DMS79 treated with DMSO at 0.1 percent for 48 hours (cell line): ENCODE results near the gene ADPGK.

ENCODE experiments used
- DNase-seq: peaks from one replicate; lab custom pipeline; 2025; lab: John Stamatoyannopoulos, UW

The ADPGK gene

GRCh38 chr15:72790302-72790910 lies 6.8 kb upstream of the ADPGK start:
- no peak for DNase-seq

- no peak for DNase-seq
Measured at GRCh38 chr15:72787526-72787925, 4.0 kb upstream of the ADPGK start.

DNA sequence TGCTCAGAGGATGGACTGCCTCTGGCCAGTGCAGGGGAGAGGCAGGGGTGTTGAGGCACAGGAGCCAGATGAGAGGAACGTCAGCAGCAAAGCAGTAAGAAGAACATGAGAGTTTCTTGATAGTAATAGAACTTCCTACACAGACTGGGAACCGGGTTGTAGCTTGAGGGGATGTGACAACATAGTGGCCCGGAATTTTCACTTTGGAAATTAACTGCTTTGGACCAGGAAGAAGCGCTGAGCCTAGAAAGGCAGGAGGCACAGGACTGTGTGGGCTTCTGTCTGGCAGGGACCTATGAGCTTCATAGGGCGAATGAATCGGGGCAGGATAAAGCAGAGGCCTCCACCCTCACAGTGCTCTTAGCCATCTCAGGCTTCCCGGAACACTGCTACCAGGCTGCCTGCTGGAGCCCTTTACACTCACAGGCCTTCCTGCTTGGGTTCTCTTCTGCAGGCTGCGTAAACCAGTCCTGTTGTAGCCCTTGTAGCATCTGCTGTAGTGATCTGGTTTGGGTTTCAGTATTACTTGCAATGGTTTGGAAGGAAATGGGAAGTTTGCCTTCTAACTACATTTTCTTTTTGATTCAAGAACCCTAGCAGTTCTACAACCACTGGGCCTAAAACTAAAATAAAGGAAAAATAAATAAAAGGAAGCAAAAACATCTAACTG lies 3.3 kb upstream of the ADPGK start:
- no peak for DNase-seq

GRCh38 chr15:72786242-72786641 lies 2.7 kb upstream of the ADPGK start:
- DNase-seq = no peak

DNA sequence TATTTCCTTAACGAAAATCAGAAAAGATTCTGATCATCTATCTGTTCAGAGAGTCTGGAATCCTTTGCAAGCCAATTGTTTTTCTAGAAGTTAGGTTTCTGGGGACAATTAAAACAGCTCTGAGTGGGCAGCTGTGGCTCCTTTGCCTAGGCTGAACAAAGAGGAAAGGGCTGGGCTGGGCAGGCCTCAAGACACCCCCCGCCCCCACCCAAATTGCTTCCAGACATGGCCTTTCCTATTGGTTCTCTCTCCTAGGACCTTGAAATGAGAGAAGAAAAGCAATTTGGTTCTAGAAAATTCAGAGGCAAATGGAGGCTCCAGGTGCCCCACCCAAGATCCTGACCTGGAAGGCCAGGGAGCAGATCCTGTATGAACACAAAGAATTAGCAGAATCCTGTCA lies 2.3 kb upstream of the ADPGK start:
- no peak for DNase-seq

DNA sequence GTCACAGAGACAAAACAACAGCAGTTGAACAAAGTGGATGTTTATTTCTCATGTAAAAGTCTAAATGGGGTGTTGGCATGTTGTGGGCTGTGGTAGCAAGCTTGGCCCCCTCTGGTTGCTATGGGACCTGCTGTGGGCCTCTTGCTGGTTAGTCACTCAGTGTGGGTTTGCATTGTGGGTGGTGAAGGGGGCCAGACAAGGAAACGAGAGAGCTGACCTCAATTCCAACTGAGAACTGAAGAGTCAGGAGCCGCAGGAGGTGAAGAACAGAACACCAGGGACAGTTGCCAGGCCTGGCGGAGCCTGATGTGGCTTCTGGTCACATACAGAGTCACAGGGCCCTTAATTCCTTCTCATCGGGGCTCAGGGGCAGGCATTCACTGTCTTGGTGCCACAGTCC lies 1.9 kb upstream of the ADPGK start:
- DNase-seq = no peak

DNA sequence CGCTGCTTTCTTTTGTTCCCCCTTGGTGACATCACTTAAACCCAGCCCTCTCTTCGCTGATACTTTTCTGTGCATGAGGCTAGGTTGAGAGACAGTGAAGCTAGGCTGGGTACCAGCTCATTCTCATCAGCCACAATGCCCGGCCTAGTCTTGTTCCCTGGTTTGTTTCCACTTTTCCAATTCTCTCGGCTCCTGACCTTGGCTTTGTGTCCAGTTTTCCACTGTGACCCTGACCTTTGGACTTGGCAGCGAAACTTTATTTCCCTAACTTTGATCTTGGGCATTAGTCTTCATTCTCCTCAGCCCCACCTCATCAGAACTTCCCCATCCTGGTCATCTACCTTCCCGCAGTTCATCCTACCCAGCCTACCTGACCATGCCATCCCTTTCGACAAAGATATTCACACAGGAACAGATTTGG lies 908 bp upstream of the ADPGK start:
- no peak for DNase-seq

DNA sequence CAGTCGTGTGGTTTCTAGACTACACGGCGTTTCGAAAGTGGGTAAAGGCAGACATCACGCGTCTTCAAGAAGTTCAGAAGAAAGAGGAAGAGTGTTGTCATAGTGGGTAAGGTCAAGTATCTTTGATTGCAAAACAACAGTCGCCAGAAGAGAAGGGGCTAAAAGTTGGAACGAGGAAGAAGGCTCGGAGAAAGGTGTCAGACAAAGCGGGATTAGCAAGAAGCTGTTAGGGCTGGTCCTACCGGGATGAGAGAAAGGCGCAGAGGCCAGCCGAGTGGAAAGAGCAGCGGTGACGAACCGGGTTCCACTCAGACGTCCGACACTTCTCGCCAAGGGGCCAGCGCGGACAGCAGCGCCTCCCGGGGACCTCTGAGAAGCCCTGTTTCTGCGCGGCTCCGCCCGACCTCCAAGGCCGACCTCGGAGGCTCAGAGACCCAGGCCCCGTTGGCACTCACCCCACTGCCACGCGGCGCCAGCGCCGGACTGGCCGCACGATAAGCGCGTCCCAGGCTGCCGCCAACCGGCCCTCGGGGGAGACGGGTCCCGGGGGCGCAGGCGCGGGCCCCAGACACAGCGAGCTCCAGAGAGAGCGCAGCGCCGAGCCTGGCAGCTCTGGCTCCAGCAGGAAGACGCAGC lies 436 bp downstream of the ADPGK start:
- no peak for DNase-seq

GRCh38 chr15:72782274-72783003 lies 1.1 kb downstream of the ADPGK start:
- no peak for DNase-seq

DNA sequence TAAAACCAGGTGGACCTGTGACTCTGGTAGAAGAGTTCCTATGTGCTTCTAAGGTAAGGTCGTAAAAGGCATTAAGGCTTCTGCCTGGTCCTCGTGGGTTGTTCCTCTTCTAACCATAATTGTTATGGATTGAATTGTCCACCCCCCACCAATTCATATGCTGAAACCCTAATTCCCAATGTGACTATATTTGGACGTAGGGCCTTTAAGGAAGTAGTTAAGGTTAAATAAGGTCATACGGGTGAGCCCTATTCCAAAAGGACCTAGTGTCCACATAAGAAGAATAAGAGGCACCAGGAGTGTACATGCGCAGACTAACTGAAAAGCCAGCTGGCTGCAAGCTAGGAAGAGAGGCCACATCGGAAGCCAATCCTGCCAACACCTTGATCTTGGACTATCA lies 1.9 kb downstream of the ADPGK start:
- DNase-seq = no peak

DNA sequence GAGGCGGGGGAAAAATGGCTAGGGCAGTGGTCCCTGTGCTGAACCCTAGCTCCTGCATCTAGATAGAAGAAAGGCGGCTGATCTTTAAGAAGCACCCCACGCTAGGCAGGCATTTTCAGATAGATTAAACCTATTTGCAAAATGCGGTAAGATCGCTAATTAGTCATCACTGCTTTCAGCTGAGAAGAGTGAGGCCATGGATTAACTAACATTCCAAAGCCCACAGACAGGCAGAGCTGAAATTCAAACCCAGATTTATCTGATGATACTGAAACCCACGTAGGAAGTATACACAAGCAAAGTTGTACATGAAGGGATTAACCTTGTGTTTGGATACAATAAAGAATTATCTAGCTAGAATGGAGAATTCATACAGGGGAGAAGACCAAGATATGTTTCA lies 4.8 kb downstream of the ADPGK start:
- no peak for DNase-seq

- DNase-seq = no peak
Measured at GRCh38 chr15:72774696-72775383, 8.7 kb downstream of the ADPGK start.

DNA sequence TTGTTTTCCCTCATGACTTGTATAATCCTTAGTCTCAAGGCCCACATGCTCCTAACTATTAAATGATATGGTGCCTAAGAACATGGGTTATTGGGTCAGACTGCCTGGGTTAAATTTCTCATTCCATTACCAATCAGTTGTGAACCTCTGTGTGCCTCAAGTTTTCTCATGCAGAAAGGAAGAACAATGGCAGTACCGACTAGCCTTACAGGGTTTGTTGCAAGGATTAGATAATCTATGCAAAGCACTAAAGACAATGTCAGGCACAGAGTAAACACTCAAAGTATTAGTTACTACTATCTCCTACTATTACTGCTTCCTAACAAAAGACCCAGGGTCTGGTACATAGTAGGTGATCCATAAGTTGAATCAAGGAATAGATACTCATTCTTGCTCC lies 12.2 kb downstream of the ADPGK start:
- no peak for DNase-seq

GRCh38 chr15:72770673-72771328 lies 12.8 kb downstream of the ADPGK start:
- no peak for DNase-seq

DNA sequence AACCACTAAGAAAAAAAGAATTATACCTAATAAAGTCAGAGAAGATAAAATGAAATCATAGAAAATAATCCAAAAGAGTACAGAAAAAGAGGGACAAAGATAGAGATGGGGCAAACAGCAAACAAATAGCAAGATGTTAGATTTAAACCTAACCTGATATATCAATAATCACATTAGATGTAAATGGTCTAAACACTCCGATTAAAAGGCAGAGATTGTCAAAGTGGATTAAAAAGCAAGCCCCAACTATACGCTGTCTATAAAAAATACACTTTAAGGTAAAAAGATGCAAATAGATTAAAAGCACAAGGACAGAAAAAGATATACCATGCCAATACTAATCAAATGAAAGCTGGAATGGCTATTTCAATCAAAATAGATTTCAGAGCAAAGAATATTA lies 16.8 kb downstream of the ADPGK start:
- DNase-seq = no peak

DNA sequence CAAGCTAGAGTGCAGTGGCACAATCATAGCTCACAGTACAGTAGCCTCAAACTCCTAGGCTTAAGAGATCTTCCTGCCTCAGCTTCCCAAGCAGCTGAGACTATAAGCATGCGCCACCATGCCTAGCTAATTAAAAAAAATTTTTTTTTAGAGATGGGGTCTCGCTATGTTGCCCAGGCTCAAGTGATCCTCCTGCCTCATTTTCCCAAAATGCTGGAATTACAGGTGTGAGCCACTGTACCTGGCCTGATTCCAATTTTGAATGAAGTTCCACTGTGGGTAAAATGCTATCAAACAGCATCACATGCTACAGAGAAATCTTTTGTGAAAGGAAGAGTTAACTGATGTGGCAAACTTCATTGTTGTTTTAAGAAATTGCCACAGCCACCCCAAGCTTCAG lies 17.5 kb downstream of the ADPGK start:
- no peak for DNase-seq

GRCh38 chr15:72764656-72765055 lies 18.9 kb downstream of the ADPGK start:
- DNase-seq = no peak

DNA sequence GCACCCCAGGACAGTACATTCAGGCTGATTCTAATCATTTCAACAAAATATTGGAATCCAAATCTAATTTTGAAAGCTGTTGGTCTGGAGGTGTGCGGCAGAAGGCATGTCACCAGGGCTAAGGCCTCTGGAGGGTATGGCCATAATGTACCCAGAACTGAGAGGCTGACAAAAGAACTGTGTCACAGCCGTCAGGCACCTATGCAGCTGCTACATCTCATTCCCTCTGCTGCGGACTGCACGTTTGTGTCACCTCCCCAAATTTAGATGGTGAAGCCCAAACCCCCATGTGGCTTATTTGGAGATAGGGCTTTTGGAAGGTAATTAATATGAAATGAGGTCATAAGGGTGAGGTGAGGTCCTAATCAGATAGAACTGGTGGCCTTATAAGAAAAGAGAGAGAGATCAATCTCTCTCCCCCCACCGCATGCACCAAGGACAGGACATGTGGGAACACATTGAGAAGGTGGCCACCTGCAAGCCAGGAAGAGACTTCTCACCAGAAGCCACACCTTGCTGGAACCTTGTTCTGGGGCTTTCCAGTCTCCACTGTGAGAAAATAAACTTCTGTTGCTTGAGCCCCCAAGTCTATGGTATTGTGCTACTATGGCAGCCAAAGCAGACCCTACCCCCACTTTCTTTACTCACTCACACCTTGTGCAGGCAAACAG lies 22.8 kb downstream of the ADPGK start:
- DNase-seq = no peak

DNA sequence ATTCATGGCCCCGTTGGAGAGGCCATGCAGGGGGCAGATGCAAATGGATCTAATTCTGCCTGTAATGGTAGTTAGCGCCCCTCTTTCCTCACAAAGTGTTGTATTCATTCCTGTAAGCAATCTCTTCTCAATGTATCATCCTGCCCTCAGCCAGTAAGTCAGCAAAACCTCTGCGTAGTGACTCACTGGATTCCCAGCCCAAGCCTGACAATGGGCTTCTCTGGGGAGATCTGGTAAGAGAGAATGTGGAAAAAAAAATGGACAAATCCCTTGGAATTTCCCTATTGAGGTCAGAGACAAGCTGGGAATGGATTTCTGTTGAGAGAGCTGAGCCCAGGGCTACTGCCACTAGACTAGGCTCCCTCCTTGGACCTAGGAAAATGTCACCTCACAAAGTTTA lies 25.4 kb downstream of the ADPGK start:
- no peak for DNase-seq

- DNase-seq = no peak
Measured at GRCh38 chr15:72754096-72754495, 29.5 kb downstream of the ADPGK start.

DNA sequence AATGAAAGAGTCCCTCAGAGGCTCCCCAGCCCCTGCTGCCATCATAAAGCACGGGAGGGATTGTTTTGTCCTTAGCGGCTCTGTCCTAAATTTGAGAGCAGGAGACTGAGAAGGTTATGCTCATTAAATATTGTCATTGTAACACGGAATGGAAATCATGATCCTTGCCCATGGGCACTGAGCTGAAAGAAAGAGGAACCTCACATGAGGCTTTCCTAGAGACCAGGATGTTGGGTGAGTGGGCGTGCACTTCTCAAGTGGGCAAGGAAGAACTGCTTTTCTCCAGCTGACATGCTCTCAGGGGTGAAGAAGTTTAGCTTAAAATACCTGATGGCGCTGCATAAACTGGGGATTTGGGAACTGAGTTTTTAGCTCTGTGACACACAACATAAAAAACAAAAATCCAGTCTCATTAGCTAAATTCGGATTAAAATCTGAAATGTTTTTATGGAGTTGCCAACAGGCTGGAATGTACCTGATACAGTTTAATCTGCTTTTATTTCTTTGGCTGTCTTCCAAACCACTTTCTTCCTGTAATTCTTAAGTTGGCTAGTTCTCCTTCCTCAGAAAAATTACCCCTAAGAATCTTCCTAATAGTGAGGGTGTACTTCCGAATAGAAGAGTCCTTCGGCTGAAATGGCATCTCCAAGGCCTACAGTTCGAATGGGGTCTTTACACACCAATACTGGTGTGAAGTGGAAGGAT lies 31.7 kb downstream of the ADPGK start:
- no peak for DNase-seq
